ENCODE results near the gene VWDE. TPM values are rescaled to one million over a fixed set of nuclear protein-coding genes. Genes with fewer than 3 reads are reported as not detected.

VWDE gene
- total and polyA plus RNA-seq, 2 donors (not counting 3 experiments of a cell fraction or from before 2014, with no cell fraction given), result 0.11 to 0.17 TPM

DNA sequence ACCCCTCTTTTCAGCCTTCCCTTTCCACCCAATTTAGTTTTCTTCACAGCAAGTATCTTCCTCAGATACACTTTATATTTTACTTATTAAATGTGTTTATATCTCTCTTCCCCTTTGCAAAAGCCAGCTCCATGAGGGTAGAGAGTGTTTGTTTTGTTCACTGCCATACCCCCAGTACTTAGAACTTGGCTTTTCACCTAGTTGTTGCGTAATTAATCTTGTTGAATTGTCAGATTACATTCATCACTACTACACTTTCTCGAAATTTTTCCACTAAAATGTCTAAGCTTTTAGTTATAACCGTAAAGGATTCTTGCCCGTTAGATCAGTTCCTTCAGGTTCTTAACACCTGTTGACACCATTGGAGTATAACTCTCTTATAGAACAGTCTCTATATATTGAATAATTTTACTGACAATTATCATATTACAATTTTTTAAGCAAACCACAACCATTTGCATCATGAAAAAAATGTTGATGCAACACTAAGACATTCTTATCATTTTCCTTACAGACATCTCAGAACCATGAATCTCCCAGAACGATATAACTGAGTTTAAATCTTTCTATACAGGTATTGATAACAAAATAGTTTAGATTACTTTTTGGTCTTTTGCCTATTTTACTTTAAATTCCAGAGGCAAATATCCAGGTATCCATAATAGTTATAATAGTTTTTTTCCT, 29.9 kb downstream of the VWDE start:
- DNase-seq (ENCODE audit: low read depth, low spot score) (no peak), FAIRE-seq (no peak)
- intact Hi-C loops (cut with micrococcal nuclease) (no loop called here), dilution Hi-C loops (cut with MboI; ENCODE audit: extremely low pct_ligation_motif_present, low sequenced_read_pairs) (no loop called here)
- no peaks in the 10 kb centered on the region for H4K20me1 ChIP-seq (replicated peaks; ENCODE audit: control insufficient read depth, extremely low read depth, insufficient read depth, low read length)
- CTCF ChIA-PET, result no interaction called here
- no peaks in the 10 kb centered on the region for H3K9me3 ChIP-seq (replicated peaks; ENCODE audit: control insufficient read depth, insufficient read depth, low read length)
- H3K9me1 ChIP-seq (replicated peaks; ENCODE audit: control insufficient read depth, extremely low read depth, insufficient read depth, low read length), result no peaks in the 10 kb centered on the region
- no peak overlapping the region for H3K4me2 ChIP-seq (ENCODE audit: insufficient read depth, low read length)
- no peak overlapping the region for H3K9ac ChIP-seq (replicated peaks; ENCODE audit: extremely low read depth, insufficient read depth, low read length)
- no peaks in the 10 kb centered on the region for H3K27me3 ChIP-seq (ENCODE audit: control insufficient read depth in 2 of 2, insufficient read depth in 2 of 2, low read length in 2 of 2)
- no peaks in the 10 kb centered on the region for H3K4me1 ChIP-seq (ENCODE audit: control insufficient read depth, extremely low read depth, insufficient read depth, low read length)
- H3K79me2 ChIP-seq (ENCODE audit: control insufficient read depth, insufficient read depth, low read length), result no peaks in the 10 kb centered on the region
- H3K27ac ChIP-seq (ENCODE audit: insufficient read depth, low read depth, low read length), result no peak overlapping the region
- H3K36me3 ChIP-seq (ENCODE audit: control insufficient read depth in 2 of 2, extremely low read depth in 1 of 2, insufficient read depth in 2 of 2, low read length in 2 of 2), result no peaks in the 10 kb centered on the region
- no peak overlapping the region for H2AFZ ChIP-seq (ENCODE audit: low read depth, low read length)
- TF ChIP-seq FOS (IDR thresholded peaks at IDR 0.05; ENCODE audit: borderline replicate concordance, insufficient read depth, low read length) (no peak), MYC (IDR thresholded peaks at IDR 0.05; ENCODE audit: low read depth, low read length) (no peak), JUN (IDR thresholded peaks at IDR 0.05; ENCODE audit: borderline replicate concordance, insufficient read depth, insufficient read length, low read depth) (no peak), EZH2 (IDR thresholded peaks at IDR 0.05; ENCODE audit: borderline replicate concordance, low read depth, low read length, severe bottlenecking) (no peak), MAX (IDR thresholded peaks at IDR 0.05; ENCODE audit: insufficient read depth, insufficient read length) (no peak), GATA2 (IDR thresholded peaks at IDR 0.05; ENCODE audit: insufficient read depth, insufficient read length, low read depth, low read length) (no peak), POLR2A (IDR thresholded peaks at IDR 0.05; ENCODE audit: low read depth, low read length) (no peak), POLR2AphosphoS5 (IDR thresholded peaks at IDR 0.05; ENCODE audit: insufficient read depth, low read depth, low read length) (no peak)
- TF ChIP-seq, protein P1, sequence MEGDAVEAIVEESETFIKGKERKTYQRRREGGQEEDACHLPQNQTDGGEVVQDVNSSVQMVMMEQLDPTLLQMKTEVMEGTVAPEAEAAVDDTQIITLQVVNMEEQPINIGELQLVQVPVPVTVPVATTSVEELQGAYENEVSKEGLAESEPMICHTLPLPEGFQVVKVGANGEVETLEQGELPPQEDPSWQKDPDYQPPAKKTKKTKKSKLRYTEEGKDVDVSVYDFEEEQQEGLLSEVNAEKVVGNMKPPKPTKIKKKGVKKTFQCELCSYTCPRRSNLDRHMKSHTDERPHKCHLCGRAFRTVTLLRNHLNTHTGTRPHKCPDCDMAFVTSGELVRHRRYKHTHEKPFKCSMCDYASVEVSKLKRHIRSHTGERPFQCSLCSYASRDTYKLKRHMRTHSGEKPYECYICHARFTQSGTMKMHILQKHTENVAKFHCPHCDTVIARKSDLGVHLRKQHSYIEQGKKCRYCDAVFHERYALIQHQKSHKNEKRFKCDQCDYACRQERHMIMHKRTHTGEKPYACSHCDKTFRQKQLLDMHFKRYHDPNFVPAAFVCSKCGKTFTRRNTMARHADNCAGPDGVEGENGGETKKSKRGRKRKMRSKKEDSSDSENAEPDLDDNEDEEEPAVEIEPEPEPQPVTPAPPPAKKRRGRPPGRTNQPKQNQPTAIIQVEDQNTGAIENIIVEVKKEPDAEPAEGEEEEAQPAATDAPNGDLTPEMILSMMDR (IDR thresholded peaks at IDR 0.05; ENCODE audit: extremely low read depth in 1 of 2, insufficient read depth in 1 of 2, low read depth in 1 of 2, low read length in 2 of 2), result no peak
- BruUV-seq (replicated peaks), result no TSS peak
- POLR2A ChIA-PET, result no interaction called here
- H3K4me3 ChIP-seq (replicated peaks in 1 of 3; ENCODE audit: insufficient read depth in 1 of 3, low read depth in 1 of 3, low read length in 3 of 3), result no peak overlapping the region
